ENCODE measurements around the gene REG1A. TPM values are rescaled to one million over a fixed set of nuclear protein-coding genes. Genes with fewer than 3 reads are reported as not detected.

REG1A gene
- total and polyA plus RNA-seq, 2 of the 13 experiments (the other 11 are each of a cell fraction or from before 2014, with no cell fraction given), result not detected

DNA sequence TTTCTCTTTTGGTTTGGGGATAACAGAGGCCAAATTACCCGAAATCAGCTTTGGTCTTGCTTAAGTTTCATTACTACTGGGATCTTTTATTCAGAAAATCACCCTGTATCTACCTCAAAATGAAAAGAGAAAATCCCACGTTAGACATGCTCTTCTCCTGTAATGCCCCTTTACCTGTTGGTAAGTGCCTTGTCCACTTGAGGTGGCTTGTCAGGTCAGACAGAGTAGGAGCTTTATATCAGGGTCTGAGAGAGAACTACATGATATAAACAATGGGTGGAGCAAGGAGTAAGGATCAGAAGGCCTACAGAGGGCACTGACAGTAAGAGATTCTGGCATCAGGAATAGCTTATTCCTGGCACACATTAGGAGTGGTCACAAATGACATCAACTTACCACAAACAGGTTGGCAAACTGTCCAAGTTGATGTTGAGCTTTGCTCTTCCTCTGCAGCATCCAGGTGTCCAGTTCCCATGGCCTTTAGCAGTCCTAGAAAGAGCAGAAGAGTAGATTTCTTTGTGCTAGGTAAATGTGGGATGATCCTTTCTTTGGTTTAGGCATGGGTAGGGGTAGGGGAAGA, 32.4 kb upstream of the REG1A start, which contains the start of gene REG1B (continued):
- TF ChIP-seq ZNF121 (CRISPR knock-in tag; IDR thresholded peaks at IDR 0.05), result no peak

DNA sequence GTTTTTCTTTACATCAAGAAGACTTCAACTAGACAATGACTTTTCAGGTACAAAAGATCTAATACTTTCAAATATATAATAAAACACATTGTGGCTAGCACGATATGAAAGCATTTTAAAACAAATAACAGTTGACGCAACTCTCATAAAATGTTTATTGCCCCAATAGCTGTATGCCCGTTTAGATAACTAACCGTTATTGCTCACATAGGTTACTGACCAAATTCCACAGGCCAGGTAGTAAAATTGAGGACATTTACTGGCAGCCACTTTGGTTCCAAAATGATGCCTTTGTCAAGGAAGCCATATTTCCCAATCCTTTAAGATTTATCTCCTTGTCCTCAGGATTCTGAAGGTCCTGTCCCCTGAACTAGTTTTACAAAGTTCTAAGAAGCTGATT, 29.6 kb upstream of the REG1A start:
- DNase-seq (ENCODE audit: low spot score) (no peak), ATAC-seq (no peak), FAIRE-seq (no peak)
- no peaks in the 10 kb centered on the region for H3K79me2 ChIP-seq (ENCODE audit: insufficient read depth, low read length)
- H3K27me3 ChIP-seq (ENCODE audit: control insufficient read depth in 1 of 2, insufficient read depth in 2 of 2, low read length in 2 of 2), result peaks cover 0 to 16% of the 10 kb centered on the region in 2 experiments; a peak in 2 of 5 replicates
- intact Hi-C loops (cut with micrococcal nuclease; ENCODE audit: unreplicated experiment), result no loop called here
- no peaks in the 10 kb centered on the region for H3K36me3 ChIP-seq (replicated peaks in 1 of 2; ENCODE audit: control insufficient read depth in 1 of 2, insufficient read depth in 2 of 2, low read length in 2 of 2)
- ChIA-PET CTCF (ENCODE audit: low intra/inter-chr PET ratio, low total read pairs) (no interaction called here), POLR2A (no interaction called here)
- BruUV-seq (replicated peaks), result no TSS peak
- no peak overlapping the region for H3K4me2 ChIP-seq (ENCODE audit: low read depth, low read length)
- no peak overlapping the region for H3K9ac ChIP-seq (ENCODE audit: insufficient read depth, low read depth, low read length)
- in situ Hi-C loops (cut with HindIII; ENCODE audit: extremely low pct_ligation_motif_present, low pct_unique_long_range_greater_than_20kb), result no loop called here
- no peak overlapping the region for H3K27ac ChIP-seq (ENCODE audit: extremely low read length, insufficient read depth, low read length)
- 23% methylated on average over 4 of the region's 4 CpGs for WGBS (ENCODE audit: low lambda C conversion rate)
- H2AFZ ChIP-seq (ENCODE audit: low read length), result no peak overlapping the region
- H4K20me1 ChIP-seq (ENCODE audit: insufficient read depth, low read length), result no peaks in the 10 kb centered on the region
- no peak overlapping the region for H3K4me3 ChIP-seq (replicated peaks in 1 of 3; ENCODE audit: insufficient read depth in 1 of 3, low read depth in 2 of 3, low read length in 3 of 3)
- TF ChIP-seq HIVEP1 (CRISPR knock-in tag; IDR thresholded peaks at IDR 0.05), result no peak
- TF ChIP-seq, protein P1, sequence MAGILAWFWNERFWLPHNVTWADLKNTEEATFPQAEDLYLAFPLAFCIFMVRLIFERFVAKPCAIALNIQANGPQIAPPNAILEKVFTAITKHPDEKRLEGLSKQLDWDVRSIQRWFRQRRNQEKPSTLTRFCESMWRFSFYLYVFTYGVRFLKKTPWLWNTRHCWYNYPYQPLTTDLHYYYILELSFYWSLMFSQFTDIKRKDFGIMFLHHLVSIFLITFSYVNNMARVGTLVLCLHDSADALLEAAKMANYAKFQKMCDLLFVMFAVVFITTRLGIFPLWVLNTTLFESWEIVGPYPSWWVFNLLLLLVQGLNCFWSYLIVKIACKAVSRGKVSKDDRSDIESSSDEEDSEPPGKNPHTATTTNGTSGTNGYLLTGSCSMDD (CRISPR knock-in tag; IDR thresholded peaks at IDR 0.05), result no peak
- TF ChIP-seq, protein P2, sequence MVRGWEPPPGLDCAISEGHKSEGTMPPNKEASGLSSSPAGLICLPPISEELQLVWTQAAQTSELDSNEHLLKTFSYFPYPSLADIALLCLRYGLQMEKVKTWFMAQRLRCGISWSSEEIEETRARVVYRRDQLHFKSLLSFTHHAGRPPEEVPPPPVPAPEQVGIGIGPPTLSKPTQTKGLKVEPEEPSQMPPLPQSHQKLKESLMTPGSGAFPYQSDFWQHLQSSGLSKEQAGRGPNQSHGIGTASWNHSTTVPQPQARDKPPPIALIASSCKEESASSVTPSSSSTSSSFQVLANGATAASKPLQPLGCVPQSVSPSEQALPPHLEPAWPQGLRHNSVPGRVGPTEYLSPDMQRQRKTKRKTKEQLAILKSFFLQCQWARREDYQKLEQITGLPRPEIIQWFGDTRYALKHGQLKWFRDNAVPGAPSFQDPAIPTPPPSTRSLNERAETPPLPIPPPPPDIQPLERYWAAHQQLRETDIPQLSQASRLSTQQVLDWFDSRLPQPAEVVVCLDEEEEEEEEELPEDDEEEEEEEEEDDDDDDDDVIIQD (CRISPR knock-in tag; IDR thresholded peaks at IDR 0.05; ENCODE audit: low read depth), result no peak
- H3K4me1 ChIP-seq (ENCODE audit: insufficient read depth, low read length), result no peaks in the 10 kb centered on the region
- H3K9me3 ChIP-seq (ENCODE audit: low read length), result no peaks in the 10 kb centered on the region

Measured in HepG2 (cell line).